Smooth muscle cell (in vitro differentiated cells): Measurements from ENCODE around the gene SLC38A3. TPM values are rescaled to one million over a fixed set of nuclear protein-coding genes. Genes with fewer than 3 reads are reported as not detected.

Experiments used
- DNase-seq: peaks from one replicate; lab custom pipeline; 2025; ENCODE audit not compliant: unreplicated experiment; lab: John Stamatoyannopoulos, UW
- H2AFZ ChIP-seq: fragments of 200-600 bp; sonication (generic); 2 replicates; pipeline ENCODE4 v1.6.0; 2016; ENCODE audit warnings: antibody characterized with exemption, low read depth, mild to moderate bottlenecking
- H3F3A ChIP-seq: fragments of 200-600 bp; sonication (generic); 2 replicates; pipeline ENCODE4 v1.6.0; 2017; ENCODE audit warnings: antibody characterized with exemption, low read depth
- H3K27ac ChIP-seq: fragments of 200-600 bp; sonication (generic); 2 replicates; pipeline ENCODE4 v1.5.1; 2016; ENCODE audit warnings: low read depth, mild to moderate bottlenecking
- H3K27me3 ChIP-seq: fragments of 200-600 bp; sonication (generic); 2 replicates; pipeline ENCODE4 v1.6.1; 2016; ENCODE audit warnings: low read depth, mild to moderate bottlenecking
- H3K36me3 ChIP-seq: fragments of 200-600 bp; sonication (generic); 2 replicates; pipeline ENCODE4 v1.5.1; 2016; ENCODE audit warnings: low read depth
- H3K4me1 ChIP-seq: fragments of 200-600 bp; sonication (generic); 2 replicates; pipeline ENCODE4 v1.5.1; 2016; ENCODE audit warnings: low read depth
- H3K4me2 ChIP-seq: fragments of 200-600 bp; sonication (generic); 2 replicates; pipeline ENCODE4 v1.6.0; 2016; ENCODE audit warnings: mild to moderate bottlenecking
- H3K4me3 ChIP-seq: fragments of 200-600 bp; sonication (generic); 2 replicates; pipeline ENCODE4 v1.5.1; 2016; ENCODE audit warnings: mild to moderate bottlenecking
- H3K79me2 ChIP-seq: fragments of 200-600 bp; sonication (generic); 2 replicates; pipeline ENCODE4 v1.6.0; 2016; ENCODE audit warnings: low read depth, mild to moderate bottlenecking
- H3K9ac ChIP-seq: fragments of 200-600 bp; sonication (generic); 2 replicates; pipeline ENCODE4 v1.6.0; 2016; ENCODE audit warnings: low read depth
- H3K9me3 ChIP-seq: fragments of 200-600 bp; sonication (generic); replicated peaks from 2 replicates; pipeline ENCODE4 v1.5.1; 2016; ENCODE audit warnings: low read depth
- H4K20me1 ChIP-seq: fragments of 200-600 bp; sonication (generic); 2 replicates; pipeline ENCODE4 v1.6.0; 2016; ENCODE audit warnings: low read depth
- CTCF ChIP-seq: fragments of 200-600 bp; sonication (generic); IDR thresholded peaks from 2 replicates; pipeline ENCODE4 v1.5.1; 2017; ENCODE audit warnings: borderline replicate concordance, mild to moderate bottlenecking, antibody characterized with exemption; ENCODE audit not compliant: insufficient read depth, poor library complexity, severe bottlenecking
- WGBS: methylation state at CpG from one replicate; pipeline ENCODE4 v1.1.7; 2016; ENCODE audit warnings: low lambda C conversion rate; 5-methylcytosine and 5-hydroxymethylcytosine counted together
- polyA plus RNA-seq: library from polyadenylated mRNA; unstranded; fragments of >200 nt; fragmentation: Nextera tagmentation; extraction: Ambion mirVana; gene quantifications from 2 replicates; pipeline ENCODE4 v1.2.1, GENCODE V29; 2016
- total RNA-seq: library from RNA; depleted of rRNA; stranded (reverse); fragments of >200 nt; gene quantifications from 2 replicates; pipeline ENCODE4 v1.2.3, GENCODE V29; 2014

SLC38A3 gene
- total and polyA plus RNA-seq, 2 experiments from 2014 or later, result 0.58 to 3.5 TPM

- no peaks in the 10 kb centered on the region for H3K9me3 ChIP-seq
- peak overlapping the region; percentile 89 for H3K4me2 ChIP-seq
- peak overlapping the region; percentile 73 for H3K27ac ChIP-seq
- 5% methylated on average over 30 of the region's 31 CpGs for WGBS
- H3K9ac ChIP-seq, result peak overlapping the region; percentile 78
- H3K36me3 ChIP-seq, result no peaks in the 10 kb centered on the region
- no peak for TF ChIP-seq CTCF
- peaks cover 4% of the 10 kb centered on the region for H3F3A ChIP-seq
- DNase-seq, result peak; percentile 51
- peaks cover 70% of the 10 kb centered on the region for H3K79me2 ChIP-seq
- H2AFZ ChIP-seq, result no peak overlapping the region
- no peaks in the 10 kb centered on the region for H3K27me3 ChIP-seq
- peak overlapping the region; percentile 74 for H3K4me3 ChIP-seq
- H4K20me1 ChIP-seq, result peaks cover 64% of the 10 kb centered on the region
- peaks cover 52% of the 10 kb centered on the region for H3K4me1 ChIP-seq
Observed at GRCh38 chr3:50237754-50238548, 32.9 kb downstream of the SLC38A3 start.

- peak overlapping the region; percentile 74 for H3K4me3 ChIP-seq
- H3K9me3 ChIP-seq, result no peaks in the 10 kb centered on the region
- 84% methylated on average over 7 of the region's 7 CpGs for WGBS
- peak overlapping the region; percentile 73 for H3K27ac ChIP-seq
- peaks cover 76% of the 10 kb centered on the region for H3K79me2 ChIP-seq
- peak overlapping the region; percentile 89 for H3K4me2 ChIP-seq
- peaks cover 48% of the 10 kb centered on the region for H3K4me1 ChIP-seq
- no peaks in the 10 kb centered on the region for H3K27me3 ChIP-seq
- H3F3A ChIP-seq, result peaks cover 7% of the 10 kb centered on the region
- no peaks in the 10 kb centered on the region for H3K36me3 ChIP-seq
- no peak for DNase-seq
- H2AFZ ChIP-seq, result no peak overlapping the region
- peaks cover 70% of the 10 kb centered on the region for H4K20me1 ChIP-seq
- H3K9ac ChIP-seq, result peak overlapping the region; percentile 76
- TF ChIP-seq CTCF, result no peak
Observed at GRCh38 chr3:50238549-50239026, 33.5 kb downstream of the SLC38A3 start.

- Histone ChIP-seq H3K4me2 (no peak overlapping the region), H3K4me3 (no peak overlapping the region), H2AFZ (no peak overlapping the region), H3K27ac (peak overlapping the region; percentile 93), H4K20me1 (peaks cover 78% of the 10 kb centered on the region), H3K4me1 (peaks cover 48% of the 10 kb centered on the region), H3K27me3 (no peaks in the 10 kb centered on the region), H3K9me3 (no peaks in the 10 kb centered on the region), H3F3A (peaks cover 15% of the 10 kb centered on the region), H3K36me3 (no peaks in the 10 kb centered on the region), H3K79me2 (peaks cover 87% of the 10 kb centered on the region), H3K9ac (no peak overlapping the region)
- DNase-seq, result no peak
- no peak for TF ChIP-seq CTCF
- WGBS, result 83% methylated on average over 4 of the region's 4 CpGs
Observed at GRCh38 chr3:50239649-50240048, 34.6 kb downstream of the SLC38A3 start.
